NCI-H2029 (cell line): ENCODE measurements around the gene G2E3.

Source experiments
- DNase-seq: peaks from one replicate; lab custom pipeline; 2025; lab: John Stamatoyannopoulos, UW

Gene G2E3

GRCh38 chr14:30655658-30656057 lies 96.7 kb downstream of the G2E3 start:
- no peak for DNase-seq

DNA sequence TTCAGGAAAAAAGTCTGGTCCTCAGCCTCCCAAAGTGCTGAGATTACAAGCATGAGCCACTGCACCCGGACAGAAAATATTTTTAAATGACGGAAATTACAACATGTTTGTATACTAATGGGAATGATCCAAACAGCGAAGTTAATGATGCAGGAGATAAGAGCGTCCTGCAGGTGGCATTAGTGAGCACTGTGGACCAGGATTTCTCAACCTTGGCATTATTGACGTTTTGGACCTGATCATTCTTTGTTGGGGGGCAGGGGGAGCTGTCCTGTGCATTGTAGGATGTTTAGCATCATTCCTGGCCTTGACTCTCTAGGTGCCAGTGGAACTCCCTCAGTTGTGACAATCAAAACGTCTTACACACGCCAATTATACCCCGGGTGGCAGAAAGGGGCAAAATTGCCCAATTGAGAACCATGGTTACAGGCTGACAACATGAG lies 97.3 kb downstream of the G2E3 start:
- DNase-seq: no peak

GRCh38 chr14:30657050-30657449 lies 98.1 kb downstream of the G2E3 start:
- no peak for DNase-seq

- no peak for DNase-seq
These were observed 98.7 kb downstream of the G2E3 start for GRCh38 chr14:30657606-30658163.

DNA sequence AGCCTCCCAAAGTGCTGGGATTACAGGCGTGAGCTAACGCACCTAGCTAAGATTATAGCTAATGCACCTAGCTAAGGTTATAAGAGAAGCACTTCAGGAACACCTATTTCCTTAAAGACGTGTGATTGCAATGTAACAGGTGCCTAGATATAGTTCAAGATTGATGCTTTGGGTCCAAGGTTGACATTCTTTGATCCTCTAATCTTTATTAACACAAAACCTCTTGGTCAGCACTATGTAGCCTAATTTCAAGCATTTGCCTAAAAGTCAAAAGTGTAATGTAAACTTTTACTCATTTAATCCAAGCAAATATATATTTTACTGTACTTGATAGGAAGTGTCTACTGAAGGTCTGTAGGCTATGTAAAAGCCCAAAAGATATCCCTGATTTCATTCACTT lies 99.7 kb downstream of the G2E3 start:
- no peak for DNase-seq

GRCh38 chr14:30669594-30669993 lies 110.6 kb downstream of the G2E3 start:
- DNase-seq: no peak
